Measurements from ENCODE around the gene OLFML2A. TPM values are rescaled to one million over a fixed set of nuclear protein-coding genes. Genes with fewer than 3 reads are reported as not detected.
A peak's percentile ranks its signal among the peaks of the same experiment; 100 is the strongest.
"Not testable (repeated sequence)": the region's sequence is repeated elsewhere in the genome, so short reads cannot be mapped to it uniquely, and the experiment has no call there.

Gene OLFML2A
- total RNA-seq, 4 donors from 2014 or later = 40.7 to 64.3 (median 50.2) TPM

DNA sequence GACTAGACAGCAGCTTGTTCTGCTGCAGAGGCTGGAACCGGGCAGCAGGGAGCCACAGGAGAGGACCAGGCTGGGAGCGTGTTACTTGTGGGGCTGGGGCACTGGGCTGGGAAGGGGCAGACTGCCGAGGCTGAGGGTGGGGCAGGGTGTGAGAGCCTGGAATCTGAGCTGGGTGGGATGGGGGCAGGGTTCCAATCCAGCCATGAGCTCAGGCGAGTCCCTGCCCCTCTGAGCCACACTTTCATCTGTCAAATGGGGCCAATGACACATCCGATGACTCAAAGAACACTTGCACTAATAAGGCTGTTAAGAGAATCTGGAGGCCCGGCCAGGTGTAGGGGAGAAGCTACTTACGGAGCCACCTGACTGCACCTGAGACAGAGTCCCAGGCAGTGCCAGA is 57.7 kb downstream of the OLFML2A start:
- no peaks in the 10 kb centered on the region for H3K9me3 ChIP-seq
- 62 to 72% methylated on average over 7 of the region's 7 CpGs for WGBS, 2 donors
- DNase-seq = peak in 1 of 2 donors; percentile 36
- H3K4me3 ChIP-seq (replicated peaks in 1 of 3) = no peak overlapping the region
- H3K4me1 ChIP-seq = peaks cover 13 to 38% of the 10 kb centered on the region in 2 donors
- H3K27me3 ChIP-seq = no peaks in the 10 kb centered on the region
- no peak for TF ChIP-seq POLR2A (IDR thresholded peaks at IDR 0.05)
- TF ChIP-seq CTCF (IDR thresholded peaks at IDR 0.05) = no peak
- peak overlapping the region; percentile 32 to 87 (median 60) for H3K27ac ChIP-seq
- intact Hi-C loops (cut with DNase I) = no loop called here
- no peaks in the 10 kb centered on the region for H3K36me3 ChIP-seq

- WGBS, 2 donors = 19 to 21% methylated on average over 6 to 12 of the region's 13 CpGs
- H3K36me3 ChIP-seq = no peaks in the 10 kb centered on the region
- peak; percentile 95 to 97 for DNase-seq
- peaks cover 13 to 38% of the 10 kb centered on the region in 2 donors for H3K4me1 ChIP-seq
- H3K4me3 ChIP-seq (replicated peaks in 1 of 3) = no peak overlapping the region
- no peaks in the 10 kb centered on the region for H3K9me3 ChIP-seq
- no peaks in the 10 kb centered on the region for H3K27me3 ChIP-seq
- intact Hi-C loops (cut with DNase I) = loop anchor here (5.0 kb wide), 1 partner anchor 58 kb away; the partner anchor contains the start of gene OLFML2A
- H3K27ac ChIP-seq = peak overlapping the region; percentile 32 to 87 (median 60)
- TF ChIP-seq CTCF (IDR thresholded peaks at IDR 0.05) = no peak
Observed at GRCh38 chr9:124835026-124835557, 58.2 kb downstream of the OLFML2A start.

- 72 to 83% methylated on average over 5 of the region's 5 CpGs for WGBS, 2 donors
- H3K9me3 ChIP-seq; H3K27me3 ChIP-seq; H3K36me3 ChIP-seq; H3K27ac ChIP-seq; H3K4me3 ChIP-seq (replicated peaks in 1 of 3); DNase-seq: not testable (repeated sequence)
- H3K4me1 ChIP-seq = peaks cover 17 to 26% of the 10 kb centered on the region in 2 donors
- intact Hi-C loops (cut with DNase I) = loop anchor here (5.0 kb wide), 1 partner anchor 61 kb away; the partner anchor contains the start of gene OLFML2A
Observed at GRCh38 chr9:124838132-124838531, 61.2 kb downstream of the OLFML2A start.

GRCh38 chr9:124838567-124839275 is 61.8 kb downstream of the OLFML2A start:
- H3K4me3 ChIP-seq (replicated peaks in 1 of 3); DNase-seq; H3K27me3 ChIP-seq; H3K27ac ChIP-seq; H3K9me3 ChIP-seq; H3K36me3 ChIP-seq: not testable (repeated sequence)
- intact Hi-C loops (cut with DNase I) = loop anchor here (5.0 kb wide), 1 partner anchor 61 kb away; the partner anchor contains the start of gene OLFML2A
- WGBS, 2 donors = 65 to 80% methylated on average over 5 to 20 of the region's 52 CpGs
- H3K4me1 ChIP-seq = peaks cover 17 to 30% of the 10 kb centered on the region in 2 donors

DNA sequence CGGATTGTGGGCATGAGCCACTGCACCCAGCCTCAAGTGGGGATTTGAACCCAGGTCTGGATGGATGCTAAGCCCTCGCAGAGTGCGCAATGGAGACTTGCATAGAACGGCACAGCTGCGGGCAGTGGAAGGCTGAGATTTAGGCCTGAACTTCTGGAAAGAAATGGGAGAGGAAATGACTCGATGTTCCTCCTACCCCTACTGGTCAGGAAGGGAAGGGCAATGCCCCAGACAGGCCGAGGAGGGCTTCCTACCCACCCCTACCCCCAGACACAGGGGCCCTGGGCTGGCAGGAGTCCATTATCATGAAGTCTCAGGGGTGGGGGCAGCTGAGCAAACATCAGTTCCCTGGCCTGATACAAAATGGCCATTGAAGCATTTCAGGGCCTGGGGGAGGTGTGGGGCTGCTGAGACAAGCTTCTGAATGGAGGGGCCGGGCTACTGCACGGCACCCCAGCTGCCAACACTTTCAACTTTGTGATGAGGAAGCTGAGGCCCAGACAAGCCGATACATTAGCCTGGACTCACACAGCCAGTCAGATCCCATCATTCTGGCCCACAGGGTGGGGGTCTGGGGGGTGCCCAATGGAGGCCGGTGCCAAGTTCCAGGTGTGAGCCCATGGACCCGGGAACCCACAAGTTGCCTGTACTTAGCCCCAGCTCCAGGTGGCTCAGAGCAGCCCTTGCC is 62.8 kb downstream of the OLFML2A start:
- TF ChIP-seq POLR2A (IDR thresholded peaks at IDR 0.05) (no peak), CTCF (IDR thresholded peaks at IDR 0.05) (peak in 4 of 6 experiments; percentile 21 to 42 (median 24))
- Histone ChIP-seq H3K4me3 (replicated peaks in 1 of 3) (no peak overlapping the region), H3K36me3 (no peaks in the 10 kb centered on the region), H3K4me1 (peaks cover 13 to 34% of the 10 kb centered on the region in 2 donors), H3K27me3 (no peaks in the 10 kb centered on the region), H3K27ac (no peak overlapping the region), H3K9me3 (no peaks in the 10 kb centered on the region)
- DNase-seq = no peak
- intact Hi-C loops (cut with DNase I) = loop anchor here (5.0 kb wide), 1 partner anchor 62 kb away; the partner anchor contains the start of gene OLFML2A
- 80 to 82% methylated on average over 10 to 11 of the region's 12 CpGs for WGBS, 2 donors

Data from thyroid gland (tissue), 4 donors.